ENCODE results near the gene SLC13A1.

- no peak for TF ChIP-seq CTCF (IDR thresholded peaks at IDR 0.05 in 2 of 3, conservative IDR thresholded peaks at IDR 0.05 in 1 of 3; ENCODE audit: borderline replicate concordance in 1 of 3, insufficient read depth in 1 of 3, low read depth in 2 of 3, low read length in 2 of 3)
- no peak for TF ChIP-seq CEBPB (IDR thresholded peaks at IDR 0.05; ENCODE audit: low read depth)
These were observed 1.7 kb downstream of the SLC13A1 start for GRCh38 chr7:123198111-123198510.

Measured in HCT116 (cell line).